NCI-H524 treated with DMSO at 0.1 percent for 48 hours (cell line): ENCODE data around the gene WLS.

Source experiments
- DNase-seq: peaks from one replicate; lab custom pipeline; 2025; lab: John Stamatoyannopoulos, UW

The WLS gene

DNA sequence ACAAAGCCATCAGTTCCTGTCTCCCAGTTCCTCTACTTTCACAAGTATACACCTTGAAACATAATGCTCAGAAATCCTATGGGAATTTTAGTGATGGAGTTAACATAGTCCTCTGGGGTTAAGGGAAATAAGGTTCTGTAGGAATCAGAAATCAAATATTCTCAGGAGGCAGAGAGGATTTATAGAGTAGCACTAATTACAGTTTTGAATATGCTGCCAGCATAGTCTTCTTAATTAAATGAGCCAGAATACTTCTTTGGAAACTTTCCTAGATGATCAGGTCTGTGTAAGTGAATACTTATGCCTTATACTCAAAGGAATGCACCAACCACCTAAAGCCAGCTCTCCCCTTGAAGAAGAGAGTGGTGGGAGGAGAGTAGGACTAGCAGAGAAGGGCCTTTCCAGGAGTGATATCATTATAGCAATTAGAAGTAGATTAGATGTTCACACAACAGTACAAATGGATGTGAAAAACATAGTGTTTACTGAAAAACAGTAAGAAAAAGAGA is 150.5 kb downstream of the WLS start:
- no peak for DNase-seq

DNA sequence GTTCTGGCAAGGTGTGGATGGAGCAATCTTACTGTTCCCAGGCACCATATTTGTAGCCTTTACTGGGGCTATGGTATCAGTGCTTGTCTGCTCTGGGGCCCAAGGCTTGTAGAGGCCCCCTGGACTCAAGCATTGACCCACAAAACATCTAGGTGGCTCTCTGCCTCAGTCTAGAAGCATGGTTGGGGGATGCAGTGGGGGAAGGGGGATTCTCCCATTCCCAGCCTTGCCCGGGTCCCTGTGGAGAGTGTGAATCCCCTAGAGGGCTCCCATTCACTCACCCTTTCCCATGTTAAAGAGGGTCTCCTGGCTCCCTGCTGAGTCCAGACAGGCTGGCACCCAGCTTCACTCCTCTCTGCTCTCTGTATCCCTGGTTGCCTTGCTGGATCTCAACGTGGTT is 153.7 kb downstream of the WLS start:
- no peak for DNase-seq
